ENCODE results near the gene ZGLP1.
A peak's percentile ranks its signal among the peaks of the same experiment; 100 is the strongest.
"Not testable (repeated sequence)": the region's sequence is repeated elsewhere in the genome, so short reads cannot be mapped to it uniquely, and the experiment has no call there.

The ZGLP1 gene

GRCh38 chr19:10339977-10340376 is 30.4 kb upstream of the ZGLP1 start:
- no peak for TF ChIP-seq CTCF (conservative IDR thresholded peaks at IDR 0.05)
- H3K27ac ChIP-seq, result no peak overlapping the region

- no peak for TF ChIP-seq CTCF (conservative IDR thresholded peaks at IDR 0.05)
- H3K27ac ChIP-seq, result no peak within 1 kb of the TSS
Observed at GRCh38 chr19:10339380-10339960, 29.9 kb upstream of the ZGLP1 start, which contains the start of gene ICAM3. TSS of gene ICAM3 (minus strand) at chr19:10339624. CDS start at chr19:10339614, 10 bp downstream.

DNA sequence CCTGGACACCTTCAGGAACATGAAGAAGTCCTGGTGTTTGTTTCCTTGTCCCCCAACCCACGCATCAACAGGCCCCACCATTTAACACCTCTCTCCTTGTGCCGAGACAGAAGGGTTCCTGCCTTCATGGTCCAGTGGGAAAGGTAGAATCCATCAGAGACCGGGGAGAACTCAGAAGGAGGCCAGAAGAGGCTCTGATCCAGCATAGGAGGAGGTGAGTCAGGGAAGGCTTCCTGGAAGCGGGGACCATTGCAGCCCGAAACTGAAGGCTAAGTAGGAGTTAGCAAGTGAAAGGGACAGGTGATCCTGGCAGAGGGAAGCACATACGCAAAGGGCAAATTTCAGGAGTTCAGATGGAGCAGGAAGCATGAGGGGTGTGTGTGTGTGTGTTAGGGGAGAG is 29.3 kb upstream of the ZGLP1 start:
- H3K27ac ChIP-seq, result no peak overlapping the region
- no peak for TF ChIP-seq CTCF (conservative IDR thresholded peaks at IDR 0.05)

- not testable (repeated sequence) for H3K27ac ChIP-seq
Observed at GRCh38 chr19:10336725-10337124, 27.1 kb upstream of the ZGLP1 start.

- H3K27ac ChIP-seq, result no peak overlapping the region
- no peak for TF ChIP-seq CTCF (conservative IDR thresholded peaks at IDR 0.05)
Observed at GRCh38 chr19:10335352-10335985, 25.9 kb upstream of the ZGLP1 start.

DNA sequence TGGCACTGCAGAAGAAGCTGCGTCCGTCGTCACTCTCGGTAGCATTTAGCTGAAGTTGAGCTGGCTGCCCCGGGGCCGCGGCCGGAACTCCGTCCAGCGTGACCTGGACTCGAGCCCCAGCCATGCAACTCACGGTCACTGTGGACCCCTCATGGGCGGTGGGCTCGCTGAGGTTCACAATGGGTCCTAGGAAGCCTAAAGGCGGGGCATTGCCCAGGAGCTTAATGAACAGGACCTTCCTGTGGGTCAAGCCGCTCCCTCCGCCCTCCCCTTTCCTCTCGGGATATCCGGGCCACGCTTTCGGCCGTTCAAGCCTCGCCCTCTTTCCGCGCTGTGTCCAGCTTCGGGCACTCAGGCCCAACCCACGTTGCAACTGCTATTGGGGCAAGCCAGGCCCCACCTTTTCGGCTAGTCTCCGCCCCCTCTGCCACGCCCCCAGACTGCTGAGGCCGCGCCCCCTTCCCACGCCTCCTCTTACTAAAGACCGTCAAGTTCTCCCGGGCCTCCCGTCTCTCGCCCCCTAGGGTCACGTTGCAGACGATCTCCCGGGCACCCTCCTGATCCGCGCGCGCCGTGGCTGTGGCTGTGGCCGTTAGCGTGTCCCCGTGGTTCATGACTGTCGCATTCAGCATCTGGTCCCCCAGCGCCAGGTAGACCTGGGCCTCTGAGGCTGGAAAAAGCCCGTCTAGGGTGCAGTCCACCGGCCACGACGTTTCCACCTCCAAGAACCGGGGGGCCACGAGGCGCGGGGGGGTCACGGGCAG is 25.2 kb upstream of the ZGLP1 start:
- no peak for TF ChIP-seq CTCF (conservative IDR thresholded peaks at IDR 0.05)
- peak overlapping the region; percentile 77 for H3K27ac ChIP-seq

DNA sequence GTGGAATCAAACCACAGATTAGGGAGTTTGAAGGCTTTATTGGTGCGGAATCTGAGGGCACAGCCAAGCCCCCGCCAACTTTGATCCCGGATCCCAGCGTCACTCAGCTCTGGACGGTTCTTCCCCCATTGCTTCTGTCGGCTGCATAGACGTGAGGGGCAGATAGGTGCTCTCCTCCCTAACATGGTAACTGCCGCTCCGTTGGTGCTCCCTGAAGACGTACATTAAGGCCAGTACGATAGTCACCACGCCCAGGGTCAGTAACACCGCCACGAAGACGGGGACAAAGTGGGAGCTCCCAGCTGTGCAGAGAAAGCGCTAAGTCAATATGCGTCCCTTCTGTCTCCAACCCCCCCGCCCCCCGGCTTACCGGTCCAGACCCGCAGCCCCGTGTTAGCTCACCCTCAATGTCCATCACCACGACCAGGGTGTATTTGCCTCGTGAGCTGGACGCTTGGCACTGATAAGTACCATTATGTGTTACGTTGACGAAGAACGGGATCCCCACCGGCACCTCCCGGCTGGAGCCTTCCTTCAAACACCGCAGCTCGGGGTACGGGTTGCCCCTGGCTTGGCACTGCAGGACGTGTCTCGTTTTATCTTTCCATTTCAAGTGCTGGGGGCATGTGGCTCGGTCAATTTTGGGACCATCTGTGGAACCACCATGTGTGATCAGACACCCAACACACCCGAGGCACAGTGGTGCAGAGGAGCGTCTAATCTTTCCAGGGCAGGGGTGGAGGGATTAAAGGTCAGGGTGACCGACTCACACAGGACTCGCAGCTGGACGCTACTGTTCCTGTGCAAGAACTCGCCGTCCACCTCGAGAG is 24.4 kb upstream of the ZGLP1 start:
- TF ChIP-seq CTCF (conservative IDR thresholded peaks at IDR 0.05), result no peak
- peak overlapping the region; percentile 77 for H3K27ac ChIP-seq

Measured in VCaP (cell line).